Ureter (tissue), 1 donor: Measurements from ENCODE around the gene TOR4A. TPM values are rescaled to one million over a fixed set of nuclear protein-coding genes. Genes with fewer than 3 reads are reported as not detected.
A peak's percentile ranks its signal among the peaks of the same experiment; 100 is the strongest.
"Not testable (repeated sequence)": the region's sequence is repeated elsewhere in the genome, so short reads cannot be mapped to it uniquely, and the experiment has no call there.

Experiments
- DNase-seq: peaks from one replicate; pipeline ENCODE4 v3.0.0-alpha.2; 2020; ENCODE audit warnings: low spot score
- total RNA-seq: library from RNA; stranded (reverse); gene quantifications from one replicate; pipeline ENCODE4 v1.2.4, GENCODE V29; 2023
- donor health status: DM: yes; HTN: yes; CAD: no.

TOR4A gene
- total RNA-seq, 1 donor from 2014 or later = 15.4 TPM

GRCh38 chr9:137237759-137238726 is 39.5 kb upstream of the TOR4A start:
- no peak for DNase-seq

DNA sequence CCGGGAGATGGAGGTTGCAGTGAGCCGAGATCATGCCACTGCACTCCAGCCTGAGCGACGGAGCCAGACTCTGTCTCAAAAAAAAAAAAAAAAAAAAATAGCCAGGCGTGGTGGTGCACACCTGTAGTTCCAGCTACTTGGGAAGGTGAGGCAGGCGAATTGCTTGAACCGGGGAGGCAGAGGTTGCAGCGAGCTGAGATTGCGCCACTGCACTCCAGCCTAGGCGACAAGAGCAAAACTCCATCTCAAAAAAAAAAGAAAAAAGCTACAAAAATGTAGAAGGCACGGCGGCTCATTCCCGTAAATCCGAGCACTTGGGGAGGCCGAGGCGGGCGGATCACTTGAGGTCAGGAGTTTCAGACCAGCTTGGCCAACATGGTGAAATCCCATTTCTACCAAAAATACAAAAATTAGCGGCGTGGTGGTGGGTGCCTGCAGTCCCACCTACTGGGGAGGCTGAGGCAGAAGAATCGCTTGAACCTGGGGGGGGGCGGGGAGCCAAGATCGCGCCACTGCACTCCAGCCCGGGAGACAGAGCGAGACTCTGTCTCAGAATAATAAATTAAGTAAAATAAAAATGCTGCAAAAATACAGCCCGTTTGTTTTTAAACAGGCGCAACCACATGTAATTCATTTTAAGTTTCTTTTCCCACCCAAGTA is 37.9 kb upstream of the TOR4A start:
- not testable (repeated sequence) for DNase-seq

DNA sequence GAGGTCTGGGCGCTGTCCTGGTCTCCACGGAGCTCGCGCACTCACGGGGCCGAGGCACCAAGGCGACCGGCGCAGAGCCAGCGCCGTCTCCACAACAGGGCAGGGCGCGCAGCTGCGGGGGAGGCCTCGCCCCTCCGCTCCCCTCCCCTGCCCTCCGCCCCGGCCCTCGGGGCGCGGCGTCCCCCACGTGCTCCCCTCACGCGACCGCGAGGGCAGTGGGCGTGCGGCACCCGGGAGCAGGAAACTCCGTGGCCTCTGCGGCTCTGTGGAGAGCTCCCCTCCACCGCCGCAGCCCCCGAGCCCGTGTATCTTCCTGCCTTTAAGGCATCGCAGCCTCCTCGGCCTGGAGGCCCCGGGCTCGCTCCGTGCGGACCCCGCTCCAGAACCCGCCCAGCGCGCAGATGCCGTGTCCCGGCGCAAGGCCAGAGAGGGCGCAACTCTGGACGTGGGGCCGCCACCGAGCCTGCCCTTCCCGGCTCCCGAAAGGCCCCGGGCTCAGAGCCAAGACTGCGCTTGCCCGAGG is 37.1 kb upstream of the TOR4A start:
- no peak for DNase-seq

- peak; percentile 100 for DNase-seq
Observed at GRCh38 chr9:137240841-137241489, 36.6 kb upstream of the TOR4A start, which contains the start of gene TUBB4B. Gene TUBB4B (plus strand): TSS chr9:137241287. CDS start chr9:137241361, 74 bp downstream.

DNA sequence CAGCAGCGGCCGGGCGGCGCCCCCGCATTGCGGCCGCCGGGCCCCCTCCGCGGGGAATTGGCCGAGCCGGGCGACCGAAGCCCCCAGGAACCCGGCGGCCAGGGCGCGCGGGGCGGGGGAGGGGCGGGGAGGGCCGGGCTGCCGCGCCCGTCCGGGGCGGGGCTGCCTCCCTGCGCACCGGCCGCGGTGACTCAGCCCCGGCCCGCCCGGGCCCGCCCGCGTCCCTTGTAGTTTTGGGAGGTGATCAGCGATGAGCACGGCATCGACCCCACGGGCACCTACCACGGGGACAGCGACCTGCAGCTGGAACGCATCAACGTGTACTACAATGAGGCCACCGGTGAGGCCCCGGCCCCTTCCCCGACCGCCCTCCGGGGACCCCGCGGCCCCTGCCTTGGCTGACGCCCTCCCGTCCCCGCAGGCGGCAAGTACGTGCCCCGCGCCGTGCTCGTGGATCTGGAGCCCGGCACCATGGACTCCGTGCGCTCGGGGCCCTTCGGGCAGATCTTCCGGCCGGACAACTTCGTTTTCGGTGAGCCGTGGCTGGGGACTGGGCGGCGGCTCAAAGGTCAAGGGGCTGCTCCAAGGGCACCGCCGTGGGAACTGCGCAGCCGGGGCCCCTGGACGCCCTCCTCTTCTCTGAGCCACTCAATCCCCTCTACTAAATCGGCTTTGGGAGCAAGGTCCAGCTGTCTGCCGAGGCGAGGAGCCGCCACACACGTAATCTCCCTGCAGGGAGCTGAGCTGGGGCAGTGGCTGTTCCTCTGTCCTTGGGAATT is 35.8 kb upstream of the TOR4A start:
- DNase-seq = no peak

DNA sequence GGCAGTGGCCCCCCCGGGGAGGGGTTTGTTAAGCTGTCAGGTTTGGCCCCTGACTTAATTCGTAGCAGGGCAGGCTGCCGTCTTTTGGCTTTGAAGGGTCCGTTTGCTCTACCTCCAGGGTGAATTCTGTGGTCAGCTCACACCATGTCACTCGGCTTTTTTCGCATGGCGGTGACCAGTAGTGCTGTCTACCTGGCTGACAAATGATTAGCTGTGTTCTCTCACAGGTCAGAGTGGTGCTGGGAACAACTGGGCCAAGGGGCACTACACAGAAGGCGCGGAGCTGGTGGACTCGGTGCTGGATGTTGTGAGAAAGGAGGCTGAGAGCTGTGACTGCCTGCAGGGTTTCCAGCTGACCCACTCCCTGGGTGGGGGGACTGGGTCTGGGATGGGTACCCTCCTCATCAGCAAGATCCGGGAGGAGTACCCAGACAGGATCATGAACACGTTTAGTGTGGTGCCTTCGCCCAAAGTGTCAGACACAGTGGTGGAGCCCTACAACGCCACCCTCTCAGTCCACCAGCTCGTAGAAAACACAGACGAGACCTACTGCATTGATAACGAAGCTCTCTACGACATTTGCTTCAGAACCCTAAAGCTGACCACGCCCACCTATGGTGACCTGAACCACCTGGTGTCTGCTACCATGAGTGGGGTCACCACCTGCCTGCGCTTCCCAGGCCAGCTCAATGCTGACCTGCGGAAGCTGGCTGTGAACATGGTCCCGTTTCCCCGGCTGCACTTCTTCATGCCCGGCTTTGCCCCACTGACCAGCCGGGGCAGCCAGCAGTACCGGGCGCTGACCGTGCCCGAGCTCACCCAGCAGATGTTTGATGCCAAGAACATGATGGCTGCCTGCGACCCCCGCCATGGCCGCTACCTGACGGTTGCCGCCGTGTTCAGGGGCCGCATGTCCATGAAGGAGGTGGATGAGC is 35.0 kb upstream of the TOR4A start:
- DNase-seq = no peak

DNA sequence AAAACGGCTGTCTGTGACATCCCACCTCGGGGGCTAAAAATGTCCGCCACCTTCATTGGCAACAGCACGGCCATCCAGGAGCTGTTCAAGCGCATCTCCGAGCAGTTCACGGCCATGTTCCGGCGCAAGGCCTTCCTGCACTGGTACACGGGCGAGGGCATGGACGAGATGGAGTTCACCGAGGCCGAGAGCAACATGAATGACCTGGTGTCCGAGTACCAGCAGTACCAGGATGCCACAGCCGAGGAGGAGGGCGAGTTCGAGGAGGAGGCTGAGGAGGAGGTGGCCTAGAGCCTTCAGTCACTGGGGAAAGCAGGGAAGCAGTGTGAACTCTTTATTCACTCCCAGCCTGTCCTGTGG is 34.3 kb upstream of the TOR4A start:
- not testable (repeated sequence) for DNase-seq

GRCh38 chr9:137243626-137244485 is 33.7 kb upstream of the TOR4A start:
- DNase-seq = no peak

- no peak for DNase-seq
Observed at GRCh38 chr9:137244486-137245449, 32.8 kb upstream of the TOR4A start.

DNA sequence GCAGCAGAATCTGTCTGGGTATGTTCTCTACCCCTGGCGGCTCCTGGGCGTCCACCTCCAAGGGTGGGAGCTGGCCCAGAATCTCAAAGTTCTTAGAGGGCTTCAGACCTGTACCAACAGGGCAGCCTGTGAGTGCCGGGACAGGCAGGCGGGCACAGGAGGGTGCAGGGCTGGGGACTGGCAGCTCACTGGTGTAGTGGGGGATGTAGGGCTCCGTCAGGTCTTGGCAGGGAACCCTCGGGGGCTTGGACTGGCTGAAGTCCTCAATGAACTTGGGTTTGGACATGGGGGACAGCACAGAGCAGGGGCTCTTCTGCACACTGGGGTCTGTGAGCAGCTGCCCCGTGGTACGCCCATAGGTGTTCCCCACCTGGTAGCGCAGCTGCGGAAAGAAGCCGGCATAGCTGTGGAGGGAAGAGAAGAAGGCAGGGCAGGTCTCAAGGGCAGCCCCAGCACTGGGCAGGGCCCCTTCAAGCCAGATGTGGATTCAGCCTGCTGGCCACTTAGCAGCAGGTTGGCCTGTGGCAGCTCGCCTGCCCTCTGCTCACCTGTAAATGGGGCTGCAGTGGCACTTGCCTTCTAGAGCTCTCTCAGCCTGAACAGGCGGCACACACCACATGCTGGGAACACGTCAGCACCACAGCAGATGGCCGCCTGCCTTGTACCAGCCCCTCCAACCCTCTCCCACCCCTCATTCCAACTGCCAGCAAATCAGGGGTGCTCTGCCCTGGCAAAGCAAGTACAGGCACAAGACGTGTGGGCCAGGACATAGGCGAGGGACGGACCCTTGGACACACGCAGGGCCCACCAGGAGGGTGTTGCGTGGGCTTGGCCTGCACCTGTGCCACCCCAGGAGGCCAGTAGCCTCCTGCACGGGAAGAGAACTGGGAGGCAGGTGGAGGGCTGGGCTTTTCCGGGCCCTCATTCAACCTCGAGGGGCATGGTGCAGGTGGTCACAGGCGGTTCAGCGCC is 31.8 kb upstream of the TOR4A start:
- DNase-seq = no peak

DNA sequence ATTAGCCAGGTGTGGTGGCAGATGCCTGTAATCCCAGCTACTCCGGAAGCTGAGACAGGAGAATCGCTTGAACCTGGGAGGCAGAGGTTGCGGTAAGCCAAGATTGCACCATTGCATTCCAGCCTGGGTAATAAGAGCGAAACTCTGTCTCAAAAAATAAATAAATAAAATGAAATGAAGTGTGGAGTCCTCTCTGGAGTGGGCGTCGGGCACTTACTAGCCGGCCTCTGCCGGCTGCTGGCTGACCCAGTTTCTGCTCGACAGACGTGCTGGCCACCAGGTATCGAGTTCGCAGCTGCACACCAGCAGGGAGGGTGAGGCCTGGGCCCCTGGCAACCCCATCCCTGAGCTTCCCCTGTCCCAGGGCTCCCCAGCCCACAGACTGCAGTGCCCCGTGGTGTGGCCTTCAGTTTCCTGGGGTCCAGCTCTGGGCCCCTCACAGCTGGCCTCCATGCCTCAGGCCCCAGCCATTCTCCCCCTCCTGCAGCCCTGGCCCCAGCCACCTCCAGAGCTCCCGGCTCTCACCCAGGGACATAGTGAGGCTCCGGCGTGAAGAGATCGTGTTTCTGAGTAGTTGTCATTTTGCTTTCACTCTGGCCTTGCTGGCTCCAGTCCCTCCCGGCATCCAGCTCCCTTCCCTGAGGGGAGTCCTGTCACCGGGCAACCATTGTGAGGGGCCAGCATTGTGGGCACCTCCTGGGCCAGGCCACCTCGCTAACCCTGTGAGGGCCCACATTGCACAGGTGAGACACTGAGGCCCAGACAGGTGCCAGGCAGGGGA is 30.2 kb upstream of the TOR4A start:
- DNase-seq = no peak

DNA sequence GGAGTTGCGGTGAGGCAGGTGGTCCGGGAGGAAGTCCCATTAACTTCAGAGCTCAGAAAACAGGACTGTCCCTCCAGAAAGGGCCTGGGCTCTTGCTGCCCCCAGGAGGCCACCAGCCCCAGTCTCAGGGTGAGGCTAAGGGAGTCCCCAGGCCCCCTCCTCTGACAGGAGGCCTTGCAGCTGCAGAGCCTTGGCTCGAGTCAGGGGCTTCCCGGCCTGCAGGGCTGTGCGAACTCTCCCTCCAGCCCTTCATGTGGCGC is 29.7 kb upstream of the TOR4A start:
- no peak for DNase-seq

- DNase-seq = no peak
Observed at GRCh38 chr9:137250329-137251193, 27.0 kb upstream of the TOR4A start.

DNA sequence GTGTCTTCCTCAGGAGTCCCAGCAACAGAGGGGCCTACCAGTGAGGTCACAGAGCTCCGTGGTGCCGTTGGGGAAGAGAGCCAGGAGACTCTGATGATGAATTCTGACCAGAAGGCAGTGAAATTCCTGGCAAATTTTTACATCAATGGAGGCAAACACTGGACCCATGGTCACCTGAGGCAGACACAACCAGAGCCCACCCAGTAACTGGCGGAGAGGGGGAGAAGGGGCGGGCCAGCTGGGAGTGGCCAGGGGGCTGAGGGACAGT is 26.4 kb upstream of the TOR4A start, which contains the start of gene STPG3:
STPG3 (plus strand) TSS at position 93 of the 268 bp plus-strand sequence; CDS start at position 94, 1 bp downstream.
- DNase-seq = no peak

DNA sequence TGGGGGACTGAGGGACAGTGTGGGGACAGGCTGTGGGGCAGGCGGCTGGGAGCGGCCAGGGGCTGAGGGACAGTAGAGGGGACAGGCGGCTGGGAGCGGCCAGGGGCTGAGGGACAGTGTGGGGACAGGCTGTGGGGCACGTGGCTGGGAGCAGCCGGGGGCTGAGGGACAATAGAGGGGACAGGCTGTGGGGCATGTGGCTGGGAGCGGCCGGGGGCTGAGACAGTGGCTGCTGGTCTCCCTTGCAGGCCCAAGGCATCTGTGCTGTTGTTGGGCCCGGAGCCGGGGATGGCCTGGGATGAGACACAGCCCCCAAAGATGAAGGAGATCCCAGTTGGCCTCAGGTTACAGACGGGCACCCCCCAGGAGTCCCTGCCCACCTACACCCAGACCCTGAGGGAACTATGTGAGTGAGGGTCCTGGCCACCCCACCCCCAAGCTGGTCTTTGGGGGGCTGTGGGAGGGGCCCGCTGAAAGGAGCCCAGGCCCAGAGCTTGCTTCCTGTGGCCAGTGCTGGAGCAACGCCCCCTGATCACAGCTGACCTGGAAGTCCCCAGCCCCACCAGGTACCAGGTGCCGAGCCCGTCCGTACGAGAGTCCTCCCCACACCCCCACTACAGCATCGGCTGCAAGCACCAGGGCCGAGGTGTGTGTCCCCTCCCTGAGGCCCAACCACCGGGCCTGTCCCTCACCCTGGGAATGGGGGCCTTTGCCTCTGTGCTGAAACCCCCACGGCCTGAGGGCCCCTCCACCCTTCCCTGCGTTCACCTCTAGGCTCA is 25.8 kb upstream of the TOR4A start:
- no peak for DNase-seq
